ENCODE measurements around the gene TNIP2. TPM values are rescaled to one million over a fixed set of nuclear protein-coding genes. Genes with fewer than 3 reads are reported as not detected.

Gene TNIP2
- total and polyA plus RNA-seq, 2 of the 13 experiments (the other 11 are each of a cell fraction or from before 2014, with no cell fraction given) = 25.6 to 38.0 TPM

GRCh38 chr4:2792711-2793585 lies 36.8 kb upstream of the TNIP2 start, which contains the start of gene SH3BP2 (continued):
- TF ChIP-seq ZNF430 (CRISPR knock-in tag; IDR thresholded peaks at IDR 0.05) (peak; percentile 79; the same call in 1 of the 2 replicates), MAZ (IDR thresholded peaks at IDR 0.05; ENCODE audit: borderline replicate concordance, low read depth, low read length) (peak; percentile 52; the same call in 1 of the 2 replicates), MAZ (CRISPR knock-in tag; IDR thresholded peaks at IDR 0.05; ENCODE audit: low read depth) (peak; percentile 64; the same call in 1 of the 2 replicates), TMF1 (CRISPR knock-in tag; IDR thresholded peaks at IDR 0.05; ENCODE audit: low read depth) (peak; percentile 90), SOX6 (IDR thresholded peaks at IDR 0.05) (no peak), SOX6 (CRISPR knock-in tag; IDR thresholded peaks at IDR 0.05) (peak; percentile 40; the same call in 1 of the 2 replicates), ATRX (CRISPR knock-in tag; IDR thresholded peaks at IDR 0.05; ENCODE audit: borderline replicate concordance) (no peak), AKAP8 (CRISPR knock-in tag; IDR thresholded peaks at IDR 0.05) (no peak; the same call in 1 of the 2 replicates), SSRP1 (CRISPR knock-in tag; IDR thresholded peaks at IDR 0.05) (no peak), ZNF33A (CRISPR knock-in tag; IDR thresholded peaks at IDR 0.05; ENCODE audit: borderline replicate concordance) (no peak), THAP9 (CRISPR knock-in tag; IDR thresholded peaks at IDR 0.05; ENCODE audit: borderline replicate concordance) (no peak), ARID2 (CRISPR knock-in tag; IDR thresholded peaks at IDR 0.05; ENCODE audit: borderline replicate concordance) (peak; percentile 89), THRA (CRISPR knock-in tag; IDR thresholded peaks at IDR 0.05; ENCODE audit: borderline replicate concordance) (peak; percentile 61; the same call in 1 of the 2 replicates), ATF1 (CRISPR knock-in tag; IDR thresholded peaks at IDR 0.05) (no peak), ZNF530 (CRISPR knock-in tag; IDR thresholded peaks at IDR 0.05; ENCODE audit: low read depth) (no peak), SRSF4 (IDR thresholded peaks at IDR 0.05; ENCODE audit: low read depth, low read length, poor library complexity, severe bottlenecking) (no peak), TBP (CRISPR knock-in tag; IDR thresholded peaks at IDR 0.05) (no peak), SOX13 (IDR thresholded peaks at IDR 0.05) (no peak), SOX13 (CRISPR knock-in tag; conservative IDR thresholded peaks at IDR 0.05 in 1 of 2, IDR thresholded peaks at IDR 0.05 in 1 of 2) (peak in 1 of 2 experiments; percentile 49; a peak in 2 of 4 replicates), PAX8 (CRISPR knock-in tag; IDR thresholded peaks at IDR 0.05; ENCODE audit: borderline replicate concordance) (no peak), ZSCAN31 (CRISPR knock-in tag; IDR thresholded peaks at IDR 0.05; ENCODE audit: low read depth) (0 out of 2 replicates have a peak, but pooled peaks have one; percentile 33)
- TF ChIP-seq, protein P1, sequence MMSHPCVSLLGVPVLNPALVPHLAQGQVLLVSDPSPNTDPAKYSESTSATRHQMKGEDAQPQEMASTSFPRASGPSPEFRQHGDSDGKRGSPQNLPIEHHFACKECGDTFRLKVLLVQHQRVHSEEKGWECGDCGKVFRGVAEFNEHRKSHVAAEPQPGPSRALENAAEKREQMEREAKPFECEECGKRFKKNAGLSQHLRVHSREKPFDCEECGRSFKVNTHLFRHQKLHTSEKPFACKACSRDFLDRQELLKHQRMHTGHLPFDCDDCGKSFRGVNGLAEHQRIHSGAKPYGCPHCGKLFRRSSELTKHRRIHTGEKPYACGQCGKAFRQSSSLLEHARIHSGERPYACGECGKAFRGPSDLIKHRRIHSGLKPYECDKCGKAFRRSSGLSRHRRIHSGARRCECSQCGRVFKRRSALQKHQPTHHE (CRISPR knock-in tag; IDR thresholded peaks at IDR 0.05; ENCODE audit: borderline replicate concordance) = 0 out of 2 replicates have a peak, but pooled peaks have one; percentile 39
